Loucy (cell line): ENCODE results near the gene MAPK8.

Source experiments
- EZH2phosphoT487 ChIP-seq: fragments of 200-600 bp; IDR thresholded peaks from 2 replicates; pipeline ENCODE4 v1.6.1; 2018; ENCODE audit warnings: antibody characterized with exemption, mild to moderate bottlenecking, moderate library complexity, borderline replicate concordance
- TF ChIP-seq, protein P1 (sequence below): fragments of 200-600 bp; sonication (generic); conservative IDR thresholded peaks from 2 replicates; pipeline ENCODE4 v1.5.1; 2014; ENCODE audit warnings: mild to moderate bottlenecking, antibody characterized with exemption, low read length

GRCh38 chr10:48445932-48446331 lies 139.5 kb downstream of the MAPK8 start:
- TF ChIP-seq, protein P1, sequence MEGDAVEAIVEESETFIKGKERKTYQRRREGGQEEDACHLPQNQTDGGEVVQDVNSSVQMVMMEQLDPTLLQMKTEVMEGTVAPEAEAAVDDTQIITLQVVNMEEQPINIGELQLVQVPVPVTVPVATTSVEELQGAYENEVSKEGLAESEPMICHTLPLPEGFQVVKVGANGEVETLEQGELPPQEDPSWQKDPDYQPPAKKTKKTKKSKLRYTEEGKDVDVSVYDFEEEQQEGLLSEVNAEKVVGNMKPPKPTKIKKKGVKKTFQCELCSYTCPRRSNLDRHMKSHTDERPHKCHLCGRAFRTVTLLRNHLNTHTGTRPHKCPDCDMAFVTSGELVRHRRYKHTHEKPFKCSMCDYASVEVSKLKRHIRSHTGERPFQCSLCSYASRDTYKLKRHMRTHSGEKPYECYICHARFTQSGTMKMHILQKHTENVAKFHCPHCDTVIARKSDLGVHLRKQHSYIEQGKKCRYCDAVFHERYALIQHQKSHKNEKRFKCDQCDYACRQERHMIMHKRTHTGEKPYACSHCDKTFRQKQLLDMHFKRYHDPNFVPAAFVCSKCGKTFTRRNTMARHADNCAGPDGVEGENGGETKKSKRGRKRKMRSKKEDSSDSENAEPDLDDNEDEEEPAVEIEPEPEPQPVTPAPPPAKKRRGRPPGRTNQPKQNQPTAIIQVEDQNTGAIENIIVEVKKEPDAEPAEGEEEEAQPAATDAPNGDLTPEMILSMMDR, result no peak
- no peak for TF ChIP-seq EZH2phosphoT487
